Stimulated activated CD4-positive, alpha-beta T cell treated with anti-CD3 and anti-CD28 coated beads, TNF-alpha, amount 100 ng/mL, for 24 hours (primary cell): ENCODE results near the gene RHOF.
"Not testable (repeated sequence)": the region's sequence is repeated elsewhere in the genome, so short reads cannot be mapped to it uniquely, and the experiment has no call there.

ENCODE experiments used
- DNase-seq, 3 experiments: peaks; one replicate each; pipeline ENCODE4 v3.0.0-alpha.2; 2020; ENCODE audit warnings: low read depth in 3 of 3

Gene RHOF

DNA sequence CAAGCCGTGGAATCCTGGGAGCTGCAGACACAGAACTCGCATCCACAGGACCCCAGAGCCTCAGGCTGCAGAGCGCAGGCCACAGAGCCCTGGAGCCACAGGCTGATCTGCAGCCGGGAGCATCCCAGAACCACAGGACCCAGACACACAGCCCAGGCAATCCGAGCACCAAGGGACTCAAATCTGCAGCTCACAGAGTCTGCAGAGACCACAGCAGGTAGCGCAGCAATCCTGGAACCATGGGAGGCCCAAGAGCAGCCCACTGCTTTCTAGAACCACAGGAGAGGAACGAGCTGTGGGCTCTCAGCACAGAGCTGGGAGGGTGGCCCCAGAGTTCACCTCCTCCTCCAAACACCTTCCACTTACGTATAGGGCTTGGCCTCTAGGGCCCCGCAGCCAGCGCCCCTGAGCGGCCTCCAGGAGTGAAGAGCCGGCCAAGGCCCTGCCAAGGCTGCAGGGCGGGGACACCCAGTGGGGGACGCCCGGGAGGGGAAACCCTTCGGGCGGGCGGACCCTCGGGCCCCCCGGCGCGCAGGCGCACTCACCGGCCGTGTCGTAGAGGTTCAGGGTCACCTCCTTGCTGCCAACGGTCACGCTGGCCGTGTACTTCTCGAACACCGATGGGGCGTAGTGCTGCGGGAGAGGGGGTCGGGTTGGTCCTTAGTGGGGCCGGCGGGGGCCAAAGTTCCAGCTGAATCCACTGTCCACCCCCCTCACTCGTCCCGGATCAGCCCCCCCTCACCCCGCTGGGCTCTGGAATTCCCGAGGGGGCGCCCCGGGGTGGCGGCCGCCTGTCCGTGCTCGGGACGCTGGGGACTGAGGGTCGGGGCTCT lies 665 bp downstream of the RHOF start:
- no peak for DNase-seq

- DNase-seq = no peak
Measured at GRCh38 chr12:121791671-121792551, 1.6 kb downstream of the RHOF start.

DNA sequence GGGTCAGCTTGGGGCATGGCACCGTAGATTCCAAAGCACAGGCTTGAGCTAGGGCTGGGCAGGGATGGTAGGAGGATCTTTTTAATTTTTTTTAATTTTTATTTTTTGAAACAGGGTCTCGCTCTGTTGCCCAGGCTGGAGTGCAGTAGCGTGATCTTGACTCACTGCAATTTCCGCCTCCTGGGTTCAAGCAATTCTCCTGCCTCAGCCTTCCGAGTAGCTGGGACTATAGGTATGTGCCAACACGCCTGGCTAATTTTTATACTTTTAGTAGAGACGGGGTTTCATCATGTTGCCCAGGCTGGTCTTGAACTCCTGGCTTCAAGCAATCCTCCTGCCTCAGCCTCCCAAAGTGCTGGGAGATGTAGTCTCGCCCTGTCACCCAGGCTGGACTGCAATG lies 2.7 kb downstream of the RHOF start:
- DNase-seq = not testable (repeated sequence)

DNA sequence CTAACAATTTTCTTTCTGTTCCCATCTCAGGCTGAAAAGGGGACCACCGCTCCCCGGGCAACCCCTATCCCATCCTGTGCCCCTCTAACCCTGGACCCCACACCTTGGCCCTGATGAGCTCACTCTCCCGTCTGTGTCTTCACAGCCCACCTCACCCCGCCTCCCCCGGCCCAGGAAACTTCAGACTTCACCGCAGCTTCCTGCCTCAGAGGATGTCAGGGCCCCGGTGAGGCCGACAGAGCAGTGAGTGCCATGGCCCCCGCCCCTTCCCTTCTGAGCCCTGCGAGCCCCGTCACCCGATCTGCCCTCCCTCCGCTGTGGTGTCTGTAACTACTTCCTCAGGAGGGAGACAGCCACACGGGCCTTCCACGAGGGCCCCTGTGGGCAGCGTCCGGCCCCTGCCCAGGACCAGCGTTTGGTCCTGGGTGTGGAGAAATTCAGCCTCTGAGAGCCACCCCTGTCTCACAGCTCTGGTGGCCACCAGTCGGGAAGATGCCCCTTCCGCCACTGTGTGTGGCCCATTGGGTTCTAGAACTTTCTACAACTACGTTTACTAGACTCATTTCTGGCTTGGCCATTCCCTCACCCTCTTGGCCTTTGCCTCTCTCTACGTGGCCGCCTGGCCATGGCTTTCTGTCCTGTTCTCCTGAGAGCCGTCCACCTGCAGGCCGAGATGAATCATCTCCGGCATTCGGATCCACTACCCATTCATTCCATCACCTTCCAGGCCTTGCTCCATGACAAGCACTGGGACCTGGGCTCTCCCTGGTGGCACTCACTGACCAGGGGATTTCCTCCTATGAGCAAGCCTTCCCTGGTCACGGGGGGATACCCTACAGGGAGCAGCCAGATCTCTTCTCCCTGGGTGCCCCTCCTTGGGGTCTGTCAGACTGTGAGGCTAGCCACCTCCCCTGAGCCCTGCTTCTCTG lies 3.4 kb downstream of the RHOF start:
- peak; percentile 83 to 94 (median 84) for DNase-seq

- no peak for DNase-seq
Measured at GRCh38 chr12:121789233-121789781, 4.2 kb downstream of the RHOF start.

DNA sequence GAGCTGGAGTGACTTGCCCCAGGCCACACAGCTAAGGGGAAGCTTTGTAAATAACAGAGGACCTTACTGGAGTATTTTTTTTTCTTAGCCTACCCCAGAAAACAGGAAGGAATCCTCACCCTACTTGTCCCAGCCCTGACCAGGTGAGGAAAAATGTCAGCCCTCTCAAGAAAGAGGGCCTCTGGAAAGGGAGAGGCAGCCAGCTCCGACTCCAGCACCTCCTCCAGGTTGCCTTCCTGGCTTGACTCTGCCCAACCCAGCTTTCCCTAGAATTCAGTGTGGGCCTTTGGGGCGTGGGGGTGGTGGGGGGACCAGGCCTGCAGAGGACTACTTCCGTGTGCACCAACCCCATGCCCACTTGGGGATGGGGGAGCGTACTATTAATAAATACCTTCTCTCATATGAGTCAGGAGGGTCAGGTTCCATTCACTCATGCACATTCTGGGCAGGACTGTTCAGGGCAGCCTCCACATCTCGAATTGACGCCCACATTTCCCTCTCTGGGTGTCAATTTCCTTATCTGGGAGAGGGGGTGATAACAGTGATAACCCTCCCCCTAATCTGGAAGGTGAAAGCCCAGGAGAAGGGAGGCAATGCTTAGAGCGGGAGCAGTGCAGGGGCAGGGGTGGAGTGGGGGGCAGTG lies 5.2 kb downstream of the RHOF start:
- no peak for DNase-seq

GRCh38 chr12:121787063-121788025 lies 6.1 kb downstream of the RHOF start:
- DNase-seq = no peak

GRCh38 chr12:121786440-121786825 lies 7.1 kb downstream of the RHOF start:
- no peak for DNase-seq

DNA sequence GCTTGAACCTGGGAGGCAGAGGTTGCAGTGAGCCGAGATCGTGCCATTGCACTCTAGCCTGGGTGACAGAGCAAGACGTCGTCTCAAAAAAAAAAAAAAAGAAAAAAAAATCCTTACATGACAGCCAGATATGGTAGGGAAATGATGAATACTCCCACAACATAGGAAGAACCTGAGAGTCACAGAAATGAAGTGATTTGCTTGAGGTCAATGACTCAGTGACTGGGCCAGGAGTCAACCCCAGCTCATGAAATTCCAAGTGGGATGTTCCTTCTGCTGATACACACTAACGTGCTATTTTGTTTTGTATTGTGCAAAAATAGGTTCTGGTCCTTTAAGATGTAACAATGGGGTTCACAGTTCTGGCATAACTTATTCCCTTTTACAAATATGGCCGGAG lies 9.0 kb downstream of the RHOF start:
- no peak for DNase-seq

DNA sequence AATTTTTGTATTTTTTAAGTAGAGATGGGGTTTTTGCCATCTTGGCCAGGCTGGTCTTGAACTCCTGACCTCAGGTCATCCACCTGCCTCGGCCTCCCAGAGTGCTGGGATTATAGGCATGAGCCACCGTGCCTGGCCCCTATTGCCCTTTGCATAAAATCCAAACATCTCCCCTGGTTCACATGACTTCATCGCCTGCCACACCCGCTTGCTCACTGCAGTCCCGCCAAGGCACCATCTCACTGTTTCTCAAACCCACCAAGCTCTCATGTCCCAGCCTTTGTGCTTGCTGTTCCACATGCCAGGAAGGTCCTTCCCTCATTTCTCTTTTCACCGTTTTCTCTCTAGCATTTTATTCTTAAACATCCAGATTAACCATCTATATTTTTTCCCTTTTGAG lies 9.7 kb downstream of the RHOF start:
- no peak for DNase-seq

DNA sequence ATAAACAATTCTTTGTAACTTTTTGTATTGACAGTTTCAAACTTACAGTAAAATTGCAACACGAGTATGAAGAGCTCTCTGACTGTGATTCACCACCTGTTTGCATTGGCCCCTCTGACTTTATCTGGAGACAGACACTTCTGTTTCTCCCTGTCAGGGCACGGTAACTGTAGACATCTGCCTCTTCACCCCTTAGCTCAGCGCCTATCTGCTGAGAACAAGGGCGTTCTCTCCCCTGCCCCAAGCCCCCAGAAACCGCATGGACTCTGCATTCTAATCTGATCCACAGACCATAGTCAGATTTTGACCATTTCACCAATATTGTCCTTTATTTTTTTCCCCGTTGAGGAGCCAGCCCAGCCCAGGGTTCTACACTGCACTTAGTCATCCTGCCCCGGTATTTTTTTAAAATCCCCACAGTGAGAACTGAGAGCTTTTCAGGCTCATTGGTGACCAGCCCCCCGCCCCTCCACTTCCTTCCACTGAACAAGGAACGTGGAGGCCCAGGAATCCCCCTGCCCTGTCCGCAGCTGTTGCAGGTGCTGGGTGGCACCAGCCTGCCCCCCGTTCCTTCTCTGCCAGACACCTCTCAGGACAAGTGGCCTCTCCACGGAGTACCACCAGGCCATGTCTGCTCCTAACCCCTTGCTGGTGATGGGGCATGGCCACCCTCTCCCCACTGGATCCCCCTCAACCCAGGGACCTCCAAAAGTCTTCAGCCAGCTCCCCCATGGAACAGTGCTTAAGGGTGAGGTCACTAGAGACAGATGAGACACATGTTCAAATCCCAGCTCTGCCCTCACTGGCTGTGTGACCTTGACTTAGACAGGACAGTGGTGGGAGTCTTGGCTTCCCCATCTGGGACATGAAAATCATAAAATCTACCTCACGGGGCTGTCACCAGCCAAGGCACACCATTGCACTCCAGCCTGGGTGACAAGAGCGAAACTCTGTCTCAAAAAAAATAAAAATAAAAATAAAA lies 11.2 kb downstream of the RHOF start:
- peak in 1 of 3 experiments; percentile 73 for DNase-seq

DNA sequence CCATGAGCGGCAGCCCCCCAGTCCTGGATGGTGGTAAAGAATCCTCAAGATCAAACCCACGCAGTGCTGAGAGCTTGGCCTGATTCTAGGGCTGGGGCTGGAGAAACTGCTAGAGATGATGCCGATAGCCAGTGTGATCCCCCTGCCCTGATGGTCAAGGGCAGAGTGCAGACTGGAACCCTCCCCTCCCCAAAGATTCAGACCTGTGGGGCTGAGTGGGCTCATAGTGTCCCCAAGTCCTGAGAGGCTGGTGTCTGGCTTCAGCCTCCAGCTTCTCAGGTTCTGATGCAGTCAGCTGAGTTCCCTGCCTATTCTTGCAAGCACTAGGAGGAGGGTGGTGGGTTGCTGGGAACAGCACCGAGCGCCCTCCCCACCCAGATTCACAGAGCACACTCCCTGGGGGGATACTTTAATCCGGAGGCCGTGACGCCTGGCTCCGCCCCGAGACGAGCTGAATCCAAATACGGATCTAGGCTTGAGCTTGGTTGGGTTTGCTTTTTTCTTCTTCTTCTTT lies 11.9 kb downstream of the RHOF start:
- no peak for DNase-seq

GRCh38 chr12:121780429-121780828 lies 13.1 kb downstream of the RHOF start:
- no peak for DNase-seq

DNA sequence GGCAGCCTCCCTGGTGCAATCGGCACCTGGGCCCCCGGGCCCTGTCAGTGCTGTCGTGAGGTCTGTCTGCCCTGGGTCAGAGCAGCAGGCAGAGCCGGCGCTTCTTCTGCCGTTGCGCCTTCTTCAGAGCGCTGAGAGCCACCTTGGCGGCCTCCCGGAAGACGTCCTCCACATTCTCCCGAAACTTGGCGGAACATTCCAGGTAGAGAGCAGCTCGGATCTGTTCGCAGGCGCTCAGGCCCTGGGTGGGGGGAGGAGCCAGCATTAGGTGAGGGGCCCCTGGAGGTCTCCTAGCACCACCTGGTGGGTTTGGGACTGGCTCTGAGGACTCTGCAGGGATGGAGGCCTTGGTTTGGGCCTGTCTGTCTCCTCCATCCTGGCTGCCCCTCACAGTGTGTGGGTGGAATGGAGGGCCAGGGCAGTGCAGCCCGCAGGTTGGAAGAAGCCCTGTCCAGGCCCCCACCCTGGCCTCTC lies 14.0 kb downstream of the RHOF start:
- no peak for DNase-seq

- DNase-seq = no peak
Measured at GRCh38 chr12:121778567-121779421, 14.7 kb downstream of the RHOF start.

- peak; percentile 81 to 90 (median 81) for DNase-seq
Measured at GRCh38 chr12:121776190-121777098, 17.0 kb downstream of the RHOF start.
